ENCODE results near the gene LANCL2.
A peak's percentile ranks its signal among the peaks of the same experiment; 100 is the strongest.
"Not testable (repeated sequence)": the region's sequence is repeated elsewhere in the genome, so short reads cannot be mapped to it uniquely, and the experiment has no call there.

Gene LANCL2

DNA sequence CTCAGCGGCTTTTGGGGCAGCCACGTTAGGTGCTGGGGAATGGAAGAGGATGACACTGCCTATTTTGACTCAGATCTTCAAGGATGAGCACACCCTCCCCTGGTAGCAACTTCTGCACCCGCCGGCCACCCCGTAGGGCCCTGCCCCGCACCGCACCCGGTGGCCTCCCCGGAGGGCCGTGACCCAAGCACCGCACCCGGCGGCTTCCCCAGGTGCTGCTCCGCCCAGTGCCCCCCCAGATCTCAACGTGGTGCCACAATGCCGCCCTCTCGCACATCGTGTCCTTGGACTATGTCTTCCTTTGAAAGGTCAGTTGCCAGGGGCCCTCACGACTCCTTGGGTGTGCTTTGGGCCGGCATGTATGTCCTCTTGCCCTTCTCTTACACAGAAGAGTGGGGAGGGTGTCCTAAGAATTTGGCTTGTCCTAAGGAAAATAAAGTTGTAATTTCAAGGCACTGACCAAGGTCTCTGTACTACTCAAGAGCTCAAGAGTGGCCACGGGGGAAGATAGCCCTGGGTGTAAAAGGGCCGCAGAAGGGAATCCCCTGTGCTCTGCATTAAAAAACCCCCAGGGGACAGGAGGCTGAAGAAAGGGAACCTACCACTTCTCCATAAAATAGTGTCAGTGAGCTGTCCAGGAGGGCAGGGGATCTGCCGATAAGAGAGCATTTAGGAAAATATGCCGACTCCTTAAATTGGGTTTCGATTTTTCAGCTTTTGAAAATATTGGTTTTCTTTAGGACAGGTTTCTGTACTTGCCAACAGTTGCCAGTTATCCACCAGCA, 1.6 kb upstream of the LANCL2 start:
- DNase-seq: no peak

DNA sequence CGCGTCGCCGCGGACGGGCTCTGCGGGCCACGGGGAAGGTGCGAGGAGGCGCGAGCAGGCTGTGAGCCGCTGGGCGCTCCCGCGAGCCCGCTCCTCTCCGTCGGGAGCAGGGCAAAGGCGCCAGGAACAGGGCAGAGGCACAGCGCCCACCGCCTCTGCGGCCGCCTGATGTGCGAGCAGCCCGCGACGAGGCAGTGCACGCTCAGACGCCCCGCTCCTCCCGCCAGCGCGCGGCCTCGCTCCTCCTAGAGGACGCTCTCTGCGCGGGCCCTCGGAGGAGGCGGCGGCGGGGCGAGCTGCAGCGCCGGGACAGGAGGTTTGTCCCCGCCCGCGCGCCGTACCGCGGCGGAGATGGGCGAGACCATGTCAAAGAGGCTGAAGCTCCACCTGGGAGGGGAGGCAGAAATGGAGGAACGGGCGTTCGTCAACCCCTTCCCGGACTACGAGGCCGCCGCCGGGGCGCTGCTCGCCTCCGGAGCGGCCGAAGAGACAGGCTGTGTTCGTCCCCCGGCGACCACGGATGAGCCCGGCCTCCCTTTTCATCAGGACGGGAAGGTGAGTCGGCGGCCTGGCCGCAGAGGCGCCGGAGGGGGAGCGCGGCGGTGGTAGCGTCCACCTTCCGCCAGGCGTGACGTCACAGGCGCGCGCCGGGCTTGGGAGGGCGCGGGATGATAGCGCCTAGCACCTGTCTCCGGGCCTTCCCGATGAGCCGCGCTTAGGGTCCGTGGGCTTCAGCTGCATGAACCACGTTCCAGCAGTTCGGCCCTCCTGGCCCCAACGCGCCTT, 731 bp downstream of the LANCL2 start:
- DNase-seq: peak; percentile 51

- DNase-seq: no peak
These were observed 1.4 kb downstream of the LANCL2 start for GRCh38 chr7:55366461-55367070.

DNA sequence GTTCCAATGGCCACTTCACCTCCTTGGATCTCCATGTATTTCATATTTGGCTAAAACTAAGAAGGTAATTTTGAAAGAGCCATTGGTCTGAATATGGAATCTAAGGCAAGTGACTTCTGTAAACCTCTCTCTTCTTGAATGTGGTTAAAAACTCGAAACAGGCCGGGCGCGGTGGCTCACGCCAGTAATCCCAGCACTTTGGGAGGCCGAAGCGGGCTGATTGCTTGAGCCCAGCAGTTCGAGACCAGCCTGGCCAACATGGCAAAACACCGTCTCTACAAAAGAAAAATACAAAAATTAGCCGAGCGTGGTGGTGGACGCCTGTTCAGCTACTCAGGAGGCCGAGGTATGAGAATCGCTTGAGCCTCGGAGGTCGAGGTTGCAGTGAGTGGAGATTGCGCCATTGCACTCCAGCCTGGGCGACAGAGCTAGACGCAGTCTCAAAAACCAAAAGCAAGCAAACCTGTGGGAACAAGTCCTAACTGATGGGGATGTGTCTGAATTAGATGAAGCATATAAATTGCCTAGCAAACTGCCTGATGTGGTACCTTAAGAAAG, 2.2 kb downstream of the LANCL2 start:
- DNase-seq: no peak

GRCh38 chr7:55369427-55370400, 4.6 kb downstream of the LANCL2 start:
- DNase-seq: peak; percentile 63

DNA sequence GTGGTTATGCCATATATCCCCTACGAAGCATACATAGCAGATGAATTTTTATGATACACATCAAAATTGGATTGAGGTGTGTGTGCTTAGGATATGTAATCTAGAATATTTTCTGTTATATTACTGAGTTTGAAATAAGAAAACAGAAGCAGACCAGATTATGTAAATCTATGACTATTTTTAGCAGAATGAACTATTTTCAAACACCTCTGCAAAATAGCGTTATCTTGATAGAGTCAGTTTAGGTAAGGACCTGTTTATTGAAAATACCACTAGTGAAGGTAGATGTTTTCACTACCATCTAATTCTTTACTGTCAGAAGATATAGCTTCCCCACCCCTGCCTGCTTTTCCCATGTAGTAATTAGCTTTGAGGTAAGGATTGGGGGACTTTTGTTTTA, 9.1 kb downstream of the LANCL2 start:
- no peak for DNase-seq

DNA sequence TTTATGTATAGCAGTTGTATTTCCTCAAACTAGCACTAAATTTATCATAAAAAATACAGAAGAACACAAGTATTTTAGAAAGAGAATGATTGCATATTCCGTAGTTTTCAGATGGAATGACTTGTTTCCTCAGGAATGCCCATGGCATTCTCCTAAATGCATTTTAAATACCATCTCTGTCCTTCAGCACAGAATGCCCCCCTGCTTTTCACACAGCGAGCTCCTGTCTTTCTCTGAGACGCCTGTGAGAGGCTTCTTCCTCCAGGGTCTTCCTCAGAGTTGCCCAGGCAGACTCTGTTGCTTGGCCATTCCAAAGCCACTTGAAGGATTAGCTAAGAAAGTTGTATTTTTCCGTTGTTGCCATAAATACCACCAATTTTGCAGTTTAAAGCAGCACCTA, 10.1 kb downstream of the LANCL2 start:
- no peak for DNase-seq

- DNase-seq: no peak
These were observed 12.2 kb downstream of the LANCL2 start for GRCh38 chr7:55377162-55377817.

DNA sequence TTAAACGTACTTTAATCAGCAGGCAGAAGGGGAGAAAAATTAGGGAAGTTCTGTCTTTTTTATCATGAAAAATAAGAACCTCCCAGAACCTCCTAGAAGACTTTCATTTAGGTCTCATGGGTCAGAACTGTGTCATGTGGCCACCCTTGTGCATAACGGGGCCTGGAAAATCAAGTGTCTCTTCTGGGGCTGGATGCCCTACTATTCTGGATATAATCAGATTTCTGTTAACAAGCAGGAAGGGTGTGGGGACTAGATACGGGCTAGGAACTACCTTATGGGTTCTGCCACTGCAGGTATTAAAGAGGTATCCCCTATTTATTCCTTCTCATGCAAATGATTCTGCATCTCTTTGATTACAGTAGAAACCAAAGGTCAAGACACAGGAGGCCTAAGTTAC, 14.1 kb downstream of the LANCL2 start:
- no peak for DNase-seq

DNA sequence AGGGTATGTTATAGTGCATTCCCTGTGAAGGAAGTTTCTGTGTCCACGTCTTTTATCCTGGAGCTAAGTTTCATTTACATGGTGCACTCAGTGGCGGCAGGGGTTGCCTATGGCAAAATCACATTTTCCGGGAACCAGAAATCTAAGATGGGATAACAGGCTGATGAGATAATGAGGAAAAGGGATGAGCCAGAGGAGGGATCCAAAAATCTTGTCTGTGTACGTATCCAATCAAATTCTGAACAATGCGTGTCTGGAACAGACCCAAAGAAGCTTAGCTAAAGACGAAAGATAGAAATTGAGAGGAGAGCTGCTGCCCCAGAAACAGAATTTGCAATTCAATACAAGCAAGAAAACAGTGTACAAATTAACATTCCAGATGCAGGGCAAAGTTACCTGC, 16.1 kb downstream of the LANCL2 start:
- DNase-seq: no peak

GRCh38 chr7:55381696-55382095, 16.6 kb downstream of the LANCL2 start:
- DNase-seq: no peak

DNA sequence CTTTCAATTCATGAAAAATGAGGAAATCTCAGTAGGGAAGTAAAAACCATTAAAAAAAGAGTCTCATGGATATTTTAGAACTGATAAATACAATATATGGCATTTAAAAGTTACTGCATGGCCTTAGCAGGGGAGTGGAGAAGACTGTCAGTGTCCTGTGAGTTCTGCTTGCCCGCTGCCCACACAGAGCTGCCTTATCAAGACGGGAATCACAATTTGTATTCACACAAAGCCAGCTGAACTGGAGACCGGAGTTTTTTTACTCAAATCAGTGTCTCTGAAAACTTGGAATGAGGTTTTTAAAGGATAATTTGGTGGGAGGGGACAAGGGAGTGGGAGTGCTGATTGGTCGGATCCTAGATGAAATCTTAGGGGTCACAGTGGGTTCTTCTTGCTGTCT, 17.1 kb downstream of the LANCL2 start:
- DNase-seq: no peak

DNA sequence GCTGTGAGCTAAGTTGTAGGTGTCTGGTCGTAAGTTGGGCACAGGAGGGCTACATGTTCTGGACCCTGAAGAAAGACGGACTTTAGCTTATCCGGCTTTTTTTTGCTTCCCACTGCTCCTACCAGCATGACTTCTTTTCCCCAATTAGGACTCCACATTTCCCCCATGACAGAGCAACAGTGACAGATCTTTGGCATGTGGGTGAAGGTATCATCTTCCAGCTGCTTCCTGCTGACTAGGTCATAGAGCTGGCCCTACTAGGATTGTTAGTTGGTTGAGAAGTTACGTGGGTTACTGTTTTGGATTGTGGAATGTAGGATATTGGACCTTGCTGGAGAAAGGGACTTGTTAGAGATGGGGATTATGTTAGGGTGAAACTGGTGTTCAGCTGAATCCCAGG, 21.4 kb downstream of the LANCL2 start:
- DNase-seq: no peak

DNA sequence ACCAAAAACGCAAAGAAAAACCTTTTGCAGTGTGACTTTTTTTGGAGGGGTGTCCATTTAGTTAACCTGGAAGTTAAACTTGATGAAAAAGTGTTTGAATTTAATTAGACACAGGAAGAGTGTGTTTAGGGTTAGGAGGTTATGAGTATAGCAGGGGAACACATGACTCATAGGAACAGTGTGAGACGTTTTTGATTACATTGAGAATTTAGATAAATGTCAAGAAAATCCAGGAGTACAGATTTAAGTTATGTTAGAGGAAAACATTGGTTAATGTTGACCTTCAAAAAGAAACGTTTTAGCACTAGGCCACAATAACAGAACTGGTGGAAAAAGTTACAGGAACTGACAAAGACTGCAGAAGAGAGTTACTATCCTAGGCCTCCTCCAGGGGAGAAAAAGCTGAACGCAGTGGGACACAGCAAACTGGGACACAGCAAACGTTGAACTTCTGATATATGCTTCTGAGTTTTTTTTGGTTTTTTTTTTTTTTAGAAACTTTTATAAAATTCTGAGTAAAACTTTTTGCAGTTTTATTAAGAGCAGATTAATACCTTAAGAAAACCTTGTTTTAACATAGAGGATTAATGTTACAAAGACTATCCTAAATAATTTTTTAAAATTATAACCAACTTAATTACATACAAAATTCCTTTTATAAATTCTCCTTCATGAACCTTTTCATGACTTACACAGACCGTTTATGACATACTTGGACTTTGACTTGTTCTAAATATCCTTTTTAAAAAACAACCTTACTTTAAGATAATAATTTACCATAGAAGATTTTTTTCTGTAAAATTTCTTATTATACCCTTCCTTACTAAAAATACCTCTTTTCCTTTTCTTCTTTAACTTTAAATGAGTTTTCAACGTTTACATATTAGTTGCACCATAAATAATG, 22.2 kb downstream of the LANCL2 start:
- no peak for DNase-seq

DNA sequence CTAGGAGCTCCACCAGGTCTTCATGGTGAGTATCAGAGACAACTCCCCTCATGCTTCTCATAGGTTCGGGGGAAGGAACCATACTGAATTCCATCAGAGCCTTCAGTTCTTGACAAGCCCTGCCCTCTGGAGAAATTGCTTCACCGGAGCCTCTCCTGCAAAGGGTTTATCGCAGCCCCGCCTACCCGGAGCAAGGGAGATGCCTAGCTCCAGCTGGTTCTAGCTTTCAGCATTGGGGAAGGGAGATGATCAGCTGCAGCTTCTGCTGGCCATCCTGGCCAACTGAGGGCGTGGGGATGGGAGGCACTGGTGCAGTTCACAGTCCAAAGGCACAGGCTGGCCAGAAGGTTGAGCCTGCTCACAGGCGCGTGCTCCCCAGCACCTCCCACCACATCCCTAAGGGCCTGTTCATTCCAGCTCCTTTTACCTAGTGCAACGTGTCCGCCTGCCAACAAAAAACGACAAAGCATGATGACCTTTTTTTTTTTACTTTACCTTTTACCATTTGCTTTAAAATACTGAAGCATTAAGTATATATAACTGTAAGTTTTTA, 31.2 kb downstream of the LANCL2 start:
- DNase-seq: no peak

DNA sequence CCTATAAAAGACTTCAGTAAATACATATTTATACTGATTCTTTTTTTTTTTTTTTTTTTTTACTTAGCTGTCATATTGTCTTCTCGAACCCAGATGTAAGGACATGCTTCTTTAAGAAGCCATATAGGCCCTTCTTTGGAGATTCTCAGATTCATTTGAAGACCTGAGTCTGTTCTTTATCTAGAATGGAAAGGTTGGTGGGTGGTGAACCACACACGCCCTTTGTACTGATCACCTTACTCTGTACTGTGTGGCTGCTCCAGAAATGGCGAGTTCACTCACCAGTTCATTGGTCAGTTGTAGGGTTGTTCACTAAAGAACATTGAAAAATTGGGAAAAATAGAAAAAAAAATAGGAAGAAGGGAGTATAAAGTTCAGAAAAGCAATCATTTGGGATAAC, 32.5 kb downstream of the LANCL2 start:
- no peak for DNase-seq

- no peak for DNase-seq
These were observed 35.1 kb downstream of the LANCL2 start for GRCh38 chr7:55400191-55400590.

DNA sequence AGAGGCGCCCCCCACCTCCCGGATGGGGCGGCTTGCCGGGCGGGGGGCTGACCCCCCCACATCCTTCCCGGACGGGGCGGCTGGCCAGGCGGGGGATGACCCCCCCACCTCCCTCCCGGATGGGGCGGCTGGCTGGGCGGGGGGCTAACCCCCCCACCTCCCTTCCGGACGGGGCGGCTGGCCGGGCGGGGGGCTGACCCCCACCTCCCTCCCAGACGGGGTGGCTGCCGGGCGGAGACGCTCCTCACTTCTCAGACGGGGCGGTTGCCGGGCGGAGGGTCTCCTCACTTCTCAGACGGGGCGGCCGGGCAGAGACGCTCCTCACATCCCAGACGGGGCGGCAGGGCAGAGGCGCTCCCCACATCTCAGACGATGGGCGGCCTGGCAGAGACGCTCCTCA, 37.4 kb downstream of the LANCL2 start:
- not testable (repeated sequence) for DNase-seq

DNA sequence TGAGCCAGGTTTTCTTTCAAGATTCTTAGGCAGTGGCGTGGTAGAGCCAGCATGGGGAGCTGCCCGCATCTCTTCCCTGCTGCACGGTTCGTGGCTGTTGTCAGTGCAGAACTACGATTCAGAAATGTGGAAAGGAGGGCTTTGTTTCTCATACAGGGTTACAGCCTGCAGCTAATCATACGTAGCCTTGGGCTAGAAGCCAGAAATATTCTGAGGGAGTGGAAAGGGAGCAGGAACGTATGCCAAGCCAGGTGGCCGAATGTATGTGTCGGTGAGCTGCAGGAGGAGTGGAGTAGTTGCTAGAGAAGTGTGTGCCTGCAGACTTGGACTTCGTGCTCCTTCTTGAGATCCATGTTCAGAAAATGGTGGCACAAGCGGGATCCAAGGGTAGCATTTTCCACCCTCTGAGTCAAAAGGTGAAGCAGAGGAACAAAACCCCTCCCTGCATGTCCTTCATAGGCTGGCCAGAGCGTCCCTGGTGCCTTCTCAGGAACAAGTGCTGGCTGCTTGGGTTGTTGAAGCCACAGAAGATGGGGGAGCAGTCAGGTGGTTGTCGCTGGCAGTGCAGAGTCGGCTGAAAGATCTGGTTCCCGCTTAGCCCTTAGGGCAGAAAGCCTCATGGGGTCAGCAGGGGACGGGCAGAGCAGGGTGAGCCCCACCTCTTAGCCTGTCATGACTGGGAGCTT, 40.9 kb downstream of the LANCL2 start:
- DNase-seq: no peak

Data from NCI-H524 treated with DMSO at 0.1 percent for 48 hours (cell line).